ENCODE measurements around the gene SPATA31C1. TPM values are rescaled to one million over a fixed set of nuclear protein-coding genes. Genes with fewer than 3 reads are reported as not detected.

The SPATA31C1 gene
- total RNA-seq, 1 experiment from 2014 or later: not detected

DNA sequence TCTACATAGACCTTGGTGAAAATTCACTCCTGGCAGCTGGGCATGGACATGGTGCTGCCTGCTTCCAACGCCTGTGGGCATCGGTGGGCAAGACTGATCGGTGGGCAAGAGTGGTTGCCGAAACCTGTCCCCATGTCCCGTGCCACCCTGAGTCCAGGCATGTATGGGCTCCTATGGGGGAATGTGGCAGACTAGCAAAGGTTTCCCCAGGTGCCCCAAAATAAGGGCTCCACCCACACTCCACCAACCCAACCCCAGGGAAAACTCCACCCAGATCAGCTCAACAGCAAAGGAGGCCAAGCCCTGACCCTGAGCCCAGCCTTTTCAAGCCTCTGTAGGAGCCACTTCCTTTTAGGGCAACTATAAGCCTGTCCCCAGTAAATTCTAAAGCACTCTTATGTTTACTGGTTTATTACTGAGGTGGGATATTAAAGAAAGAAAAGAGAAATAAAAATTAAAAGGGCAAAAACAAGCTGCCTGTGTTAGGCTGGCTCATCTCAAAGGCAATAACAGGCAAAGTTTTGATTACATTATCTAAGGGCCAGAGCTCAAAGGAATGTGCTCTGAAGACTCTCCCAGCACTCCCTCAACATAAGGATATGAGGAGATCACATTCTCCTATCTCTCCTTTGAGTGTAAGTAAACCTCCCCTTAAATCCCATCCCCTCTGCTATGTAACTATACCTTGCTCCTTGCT is 44.0 kb upstream of the SPATA31C1 start:
- Histone ChIP-seq H3K4me2 (ENCODE audit: low read length) (no peak overlapping the region), H3K79me2 (ENCODE audit: insufficient read depth, low read length) (no peaks in the 10 kb centered on the region), H3K36me3 (ENCODE audit: control insufficient read depth in 1 of 2, insufficient read depth in 2 of 2, low read length in 2 of 2) (no peaks in the 10 kb centered on the region), H3K27me3 (ENCODE audit: insufficient read depth, low read length) (no peaks in the 10 kb centered on the region), H3K9ac (ENCODE audit: low read length) (no peak overlapping the region), H3K4me3 (replicated peaks in 1 of 2; ENCODE audit: low read depth in 1 of 2, low read length in 2 of 2) (no peak overlapping the region), H3K4me1 (ENCODE audit: control insufficient read depth in 1 of 2, insufficient read depth in 2 of 2, low read length in 2 of 2) (peaks cover 0 to 15% of the 10 kb centered on the region in 2 experiments; a peak in 2 of 4 replicates), H3K9me2 (ENCODE audit: insufficient read depth) (no peaks in the 10 kb centered on the region), H3K9me3 (ENCODE audit: control insufficient read depth in 1 of 2, insufficient read depth in 1 of 2, low read depth in 1 of 2, low read length in 2 of 2) (peaks cover 0 to 6% of the 10 kb centered on the region in 2 experiments; a peak in 1 of 4 replicates), H4K20me1 (ENCODE audit: insufficient read depth) (no peaks in the 10 kb centered on the region), H2AFZ (ENCODE audit: low read depth, low read length, poor library complexity, severe bottlenecking) (no peak overlapping the region), H3K27ac (ENCODE audit: low read depth, low read length) (no peak overlapping the region)
- DNase-seq (ENCODE audit: low read depth, low spot score): no peak
- BruUV-seq (replicated peaks): no TSS peak
- intact Hi-C loops (cut with micrococcal nuclease): no loop called here
- POLR2A ChIA-PET: no interaction called here
- no peak for TF ChIP-seq ZNF274 (IDR thresholded peaks at IDR 0.05; ENCODE audit: low read depth, low read length)
- TF ChIP-seq JUND (IDR thresholded peaks at IDR 0.05): no peak
- ATAC-seq: no peak
- CTCF ChIA-PET: no interaction called here
- RAD21 ChIA-PET (ENCODE audit: low non-redundant PET in 1 of 2, low total read pairs in 2 of 2, uncharacterized antibody in 2 of 2, unreplicated experiment in 2 of 2): no interaction called here

DNA sequence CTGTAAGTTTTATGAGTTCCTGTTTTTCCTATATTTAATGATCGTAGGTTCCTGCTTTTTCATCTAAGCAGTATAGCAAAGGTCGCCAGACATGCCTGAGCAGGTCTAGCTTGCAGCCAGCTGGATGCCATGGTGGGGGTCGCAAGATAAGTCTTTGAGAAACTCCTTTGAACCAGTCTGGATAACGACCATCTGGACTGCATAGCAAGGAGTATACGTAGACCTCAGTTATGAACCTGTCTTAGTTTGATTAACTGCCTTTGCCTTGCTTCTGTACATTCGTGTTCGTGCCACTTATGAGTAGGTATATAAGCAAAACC is 43.5 kb upstream of the SPATA31C1 start:
- intact Hi-C loops (cut with micrococcal nuclease): no loop called here
- DNase-seq (ENCODE audit: low read depth, low spot score): no peak
- TF ChIP-seq, protein P1, sequence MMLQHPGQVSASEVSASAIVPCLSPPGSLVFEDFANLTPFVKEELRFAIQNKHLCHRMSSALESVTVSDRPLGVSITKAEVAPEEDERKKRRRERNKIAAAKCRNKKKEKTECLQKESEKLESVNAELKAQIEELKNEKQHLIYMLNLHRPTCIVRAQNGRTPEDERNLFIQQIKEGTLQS (IDR thresholded peaks at IDR 0.05): no peak
- no peak for TF ChIP-seq JUND (IDR thresholded peaks at IDR 0.05)
- TF ChIP-seq POLR2A (IDR thresholded peaks at IDR 0.05; ENCODE audit: borderline replicate concordance, extremely low read depth, insufficient read depth, insufficient read length): no peak
- TF ChIP-seq CBX3 (IDR thresholded peaks at IDR 0.05; ENCODE audit: low read depth): no peak
- TF ChIP-seq CEBPB (IDR thresholded peaks at IDR 0.05; ENCODE audit: low read depth): no peak
- TF ChIP-seq ELF1 (IDR thresholded peaks at IDR 0.05; ENCODE audit: borderline replicate concordance, low read depth): no peak
- no peak for TF ChIP-seq FOSL1 (IDR thresholded peaks at IDR 0.05; ENCODE audit: low read depth)
- TF ChIP-seq, protein P2, sequence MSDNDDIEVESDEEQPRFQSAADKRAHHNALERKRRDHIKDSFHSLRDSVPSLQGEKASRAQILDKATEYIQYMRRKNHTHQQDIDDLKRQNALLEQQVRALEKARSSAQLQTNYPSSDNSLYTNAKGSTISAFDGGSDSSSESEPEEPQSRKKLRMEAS (IDR thresholded peaks at IDR 0.05): no peak
- TF ChIP-seq SIN3A (IDR thresholded peaks at IDR 0.05; ENCODE audit: low read depth): no peak
- TF ChIP-seq EZH2 (IDR thresholded peaks at IDR 0.05): no peak
- TF ChIP-seq TCF7L2 (IDR thresholded peaks at IDR 0.05; ENCODE audit: borderline replicate concordance, extremely low read depth, insufficient read depth, insufficient read length): no peak
- TF ChIP-seq EGR1 (IDR thresholded peaks at IDR 0.05; ENCODE audit: low read depth): no peak
- no peak for TF ChIP-seq YY1 (IDR thresholded peaks at IDR 0.05; ENCODE audit: extremely low read depth, insufficient replicate concordance, low read depth, low read length)
- TF ChIP-seq, protein P3, sequence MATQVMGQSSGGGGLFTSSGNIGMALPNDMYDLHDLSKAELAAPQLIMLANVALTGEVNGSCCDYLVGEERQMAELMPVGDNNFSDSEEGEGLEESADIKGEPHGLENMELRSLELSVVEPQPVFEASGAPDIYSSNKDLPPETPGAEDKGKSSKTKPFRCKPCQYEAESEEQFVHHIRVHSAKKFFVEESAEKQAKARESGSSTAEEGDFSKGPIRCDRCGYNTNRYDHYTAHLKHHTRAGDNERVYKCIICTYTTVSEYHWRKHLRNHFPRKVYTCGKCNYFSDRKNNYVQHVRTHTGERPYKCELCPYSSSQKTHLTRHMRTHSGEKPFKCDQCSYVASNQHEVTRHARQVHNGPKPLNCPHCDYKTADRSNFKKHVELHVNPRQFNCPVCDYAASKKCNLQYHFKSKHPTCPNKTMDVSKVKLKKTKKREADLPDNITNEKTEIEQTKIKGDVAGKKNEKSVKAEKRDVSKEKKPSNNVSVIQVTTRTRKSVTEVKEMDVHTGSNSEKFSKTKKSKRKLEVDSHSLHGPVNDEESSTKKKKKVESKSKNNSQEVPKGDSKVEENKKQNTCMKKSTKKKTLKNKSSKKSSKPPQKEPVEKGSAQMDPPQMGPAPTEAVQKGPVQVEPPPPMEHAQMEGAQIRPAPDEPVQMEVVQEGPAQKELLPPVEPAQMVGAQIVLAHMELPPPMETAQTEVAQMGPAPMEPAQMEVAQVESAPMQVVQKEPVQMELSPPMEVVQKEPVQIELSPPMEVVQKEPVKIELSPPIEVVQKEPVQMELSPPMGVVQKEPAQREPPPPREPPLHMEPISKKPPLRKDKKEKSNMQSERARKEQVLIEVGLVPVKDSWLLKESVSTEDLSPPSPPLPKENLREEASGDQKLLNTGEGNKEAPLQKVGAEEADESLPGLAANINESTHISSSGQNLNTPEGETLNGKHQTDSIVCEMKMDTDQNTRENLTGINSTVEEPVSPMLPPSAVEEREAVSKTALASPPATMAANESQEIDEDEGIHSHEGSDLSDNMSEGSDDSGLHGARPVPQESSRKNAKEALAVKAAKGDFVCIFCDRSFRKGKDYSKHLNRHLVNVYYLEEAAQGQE (IDR thresholded peaks at IDR 0.05; ENCODE audit: low read depth): no peak
- no peak for TF ChIP-seq ZNF274 (IDR thresholded peaks at IDR 0.05; ENCODE audit: low read depth, low read length)

More for the DNA sequence above, 43.5 kb upstream of the SPATA31C1 start:
- no peak for ATAC-seq
- peaks cover 0 to 6% of the 10 kb centered on the region in 2 experiments; a peak in 1 of 4 replicates for H3K9me3 ChIP-seq (ENCODE audit: control insufficient read depth in 1 of 2, insufficient read depth in 1 of 2, low read depth in 1 of 2, low read length in 2 of 2)
- no peaks in the 10 kb centered on the region for H3K9me2 ChIP-seq (ENCODE audit: insufficient read depth)
- peaks cover 0 to 20% of the 10 kb centered on the region in 2 experiments; a peak in 2 of 4 replicates for H3K4me1 ChIP-seq (ENCODE audit: control insufficient read depth in 1 of 2, insufficient read depth in 2 of 2, low read length in 2 of 2)
- ChIA-PET POLR2A (no interaction called here), RAD21 (ENCODE audit: low non-redundant PET in 1 of 2, low total read pairs in 2 of 2, uncharacterized antibody in 2 of 2, unreplicated experiment in 2 of 2) (no interaction called here), CTCF (no interaction called here)
- no peak overlapping the region for H3K4me2 ChIP-seq (ENCODE audit: low read length)
- H3K27me3 ChIP-seq (ENCODE audit: insufficient read depth, low read length): no peaks in the 10 kb centered on the region
- H3K27ac ChIP-seq (ENCODE audit: low read depth, low read length): no peak overlapping the region
- BruUV-seq (replicated peaks): no TSS peak
- H2AFZ ChIP-seq (ENCODE audit: low read depth, low read length, poor library complexity, severe bottlenecking): no peak overlapping the region
- no peak overlapping the region for H3K4me3 ChIP-seq (replicated peaks in 1 of 2; ENCODE audit: low read depth in 1 of 2, low read length in 2 of 2)
- H3K36me3 ChIP-seq (ENCODE audit: control insufficient read depth in 1 of 2, insufficient read depth in 2 of 2, low read length in 2 of 2): no peaks in the 10 kb centered on the region
- no peaks in the 10 kb centered on the region for H3K79me2 ChIP-seq (ENCODE audit: insufficient read depth, low read length)
- no peak overlapping the region for H3K9ac ChIP-seq (ENCODE audit: low read length)
- H4K20me1 ChIP-seq (ENCODE audit: insufficient read depth): no peaks in the 10 kb centered on the region

Measured in HCT116 (cell line).